Endothelial cell of umbilical vein (primary cell): Measurements from ENCODE around the gene BTBD18. TPM values are rescaled to one million over a fixed set of nuclear protein-coding genes. Genes with fewer than 3 reads are reported as not detected.

Experiments
- BruUV-seq: library from RNA; stranded (reverse); fragments of 400-500 nt; replicated peaks from 2 replicates; lab custom pipeline; 2021; lab: Mats Ljungman, UMichigan
- CTCF ChIA-PET: fragments of 300-600, 350-600 bp; sonication (Branson Sonifier 250); formaldehyde crosslinking; loops from one replicate; lab custom pipeline; 2021; ENCODE audit warnings: antibody characterized with exemption, inconsistent platforms; lab: Charles Lee
- POLR2A ChIA-PET: fragments of 300-600, 350-600 bp; sonication (Branson Sonifier 250); formaldehyde crosslinking; loops from one replicate; lab custom pipeline; 2021; ENCODE audit warnings: antibody characterized with exemption, inconsistent platforms; lab: Charles Lee
- DNase-seq: peaks from one replicate; pipeline ENCODE4 v3.0.0-alpha.2; 2011; ENCODE audit warnings: low read depth, low spot score
- FAIRE-seq: peaks from 2 replicates; lab custom pipeline; 2011; peaks lifted over from hg19 to GRCh38; lab: Jason Lieb, UNC
- H2AFZ ChIP-seq: 2 replicates; pipeline ENCODE4 v1.6.0; 2012; ENCODE audit warnings: low read depth, low read length, control low read depth, inconsistent platforms
- H3K27ac ChIP-seq: 2 replicates; pipeline ENCODE4 v1.5.1; 2011; ENCODE audit warnings: low read depth, mild to moderate bottlenecking, control low read depth, low read length, moderate library complexity; ENCODE audit not compliant: insufficient read depth
- H3K27me3 ChIP-seq, 2 experiments: 2 replicates each; pipeline versions ENCODE4 v1.6.0 to v1.6.1; 2011; ENCODE audit warnings: low read length in 2 of 2, mixed read lengths in 1 of 2; ENCODE audit not compliant: control insufficient read depth in 2 of 2, insufficient read depth in 2 of 2
- H3K36me3 ChIP-seq, 2 experiments: 2 replicates in 1 of 2; 3 replicates in 1 of 2; pipeline ENCODE4 v1.5.1; 2011; ENCODE audit warnings: low read length in 2 of 2, mild to moderate bottlenecking in 1 of 2, moderate library complexity in 1 of 2; ENCODE audit not compliant: control insufficient read depth in 2 of 2, insufficient read depth in 2 of 2; ENCODE audit errors: extremely low read depth in 1 of 2
- H3K4me1 ChIP-seq: 3 replicates; pipeline ENCODE4 v1.5.1; 2011; ENCODE audit warnings: mild to moderate bottlenecking, low read length; ENCODE audit not compliant: control insufficient read depth, insufficient read depth; ENCODE audit errors: extremely low read depth
- H3K4me2 ChIP-seq: 2 replicates; pipeline ENCODE4 v1.6.1; 2011; ENCODE audit warnings: low read length, control low read depth, mixed read lengths; ENCODE audit not compliant: insufficient read depth
- H3K4me3 ChIP-seq, 3 experiments: fragments of 200-600 bp in 1 of 3; sonication (generic), shearing (Covaris generic) in 1 of 3; replicated peaks in 1 of 3; 2 replicates each; pipeline ENCODE4 v1.5.1; 2011 to 2016; ENCODE audit warnings: control low read depth in 3 of 3, low read length in 3 of 3, mild to moderate bottlenecking in 2 of 3, inconsistent platforms in 1 of 3, low read depth in 1 of 3, moderate library complexity in 1 of 3; ENCODE audit not compliant: insufficient read depth in 1 of 3
- H3K79me2 ChIP-seq: 2 replicates; pipeline ENCODE4 v1.6.0; 2012; ENCODE audit warnings: low read length, inconsistent platforms; ENCODE audit not compliant: control insufficient read depth, insufficient read depth
- H3K9ac ChIP-seq: replicated peaks from 2 replicates; pipeline ENCODE3; 2011; ENCODE audit warnings: low read length, control low read depth; ENCODE audit not compliant: insufficient read depth; ENCODE audit errors: extremely low read depth
- H3K9me1 ChIP-seq: replicated peaks from 3 replicates; pipeline ENCODE4 v1.6.0; 2011; ENCODE audit warnings: mild to moderate bottlenecking, low read length; ENCODE audit not compliant: control insufficient read depth, insufficient read depth; ENCODE audit errors: extremely low read depth
- H3K9me3 ChIP-seq: replicated peaks from 2 replicates; pipeline ENCODE4 v1.5.1; 2012; ENCODE audit warnings: low read length, inconsistent platforms; ENCODE audit not compliant: control insufficient read depth, insufficient read depth
- H4K20me1 ChIP-seq: replicated peaks from 2 replicates; pipeline ENCODE3; 2011; ENCODE audit warnings: mild to moderate bottlenecking, low read length; ENCODE audit not compliant: control insufficient read depth, insufficient read depth; ENCODE audit errors: extremely low read depth
- EZH2 ChIP-seq: IDR thresholded peaks from 2 replicates; pipeline ENCODE4 v1.6.1; 2012; ENCODE audit warnings: borderline replicate concordance, low read depth, mild to moderate bottlenecking, moderate library complexity, low read length, inconsistent platforms; ENCODE audit not compliant: severe bottlenecking
- FOS ChIP-seq: IDR thresholded peaks from 2 replicates; pipeline ENCODE4 v1.6.1; 2011; ENCODE audit warnings: mild to moderate bottlenecking, low read length, moderate library complexity, borderline replicate concordance; ENCODE audit not compliant: insufficient read depth
- GATA2 ChIP-seq: IDR thresholded peaks from 2 replicates; pipeline ENCODE4 v1.7.0; 2011; ENCODE audit warnings: low read depth, mild to moderate bottlenecking, moderate library complexity, mixed read lengths, low read length; ENCODE audit not compliant: insufficient read length, insufficient read depth
- JUN ChIP-seq: IDR thresholded peaks from 2 replicates; pipeline ENCODE4 v1.6.1; 2011; ENCODE audit warnings: borderline replicate concordance, low read depth; ENCODE audit not compliant: insufficient read length, insufficient read depth
- MYC ChIP-seq: IDR thresholded peaks from one replicate; pipeline ENCODE4 v1.6.1; 2011; ENCODE audit warnings: mild to moderate bottlenecking, low read depth, low read length
- POLR2A ChIP-seq: IDR thresholded peaks from 2 replicates; pipeline ENCODE4 v1.6.1; 2012; ENCODE audit warnings: low read depth, mild to moderate bottlenecking, control low read depth, low read length
- POLR2AphosphoS5 ChIP-seq: IDR thresholded peaks from 2 replicates; pipeline ENCODE4 v1.6.1; 2012; ENCODE audit warnings: low read depth, mild to moderate bottlenecking, control low read depth, low read length, moderate library complexity; ENCODE audit not compliant: insufficient read depth
- dilution Hi-C: fragments of 300-500 bp; cut with MboI; formaldehyde crosslinking; loops from one replicate; pipeline ENCODE4 v1.15.0; 2019; ENCODE audit warnings: low sequenced_read_pairs; ENCODE audit not compliant: extremely low pct_ligation_motif_present
- intact Hi-C: fragments of 100-400 bp; cut with micrococcal nuclease; formaldehyde crosslinking; loops from one replicate; pipeline ENCODE4 v1.10.0; 2022
- polyA plus RNA-seq, 4 experiments: library from polyadenylated mRNA; depleted of rRNA in 3 of 4; stranded (reverse) in 3 of 4; unstranded in 1 of 4; fragments of >200 nt; gene quantifications; 2 replicates each; pipeline versions ENCODE4 v1.2.1 to v1.2.3, GENCODE V29; 2011 to 2012; ENCODE audit warnings: missing spikeins in 1 of 4
- total RNA-seq: library from RNA; stranded (reverse); gene quantifications from 2 replicates; pipeline ENCODE4 v1.2.3, GENCODE V29; 2021
- TF ChIP-seq, protein P1 (sequence below), 2 donors: IDR thresholded peaks; 1 replicate in 1 of 2; 2 replicates in 1 of 2; pipeline ENCODE4 v1.5.1; 2011; ENCODE audit warnings: low read length in 2 of 2, mild to moderate bottlenecking in 2 of 2, moderate library complexity in 2 of 2, control low read depth in 1 of 2, inconsistent platforms in 1 of 2, low read depth in 1 of 2; ENCODE audit not compliant: insufficient read depth in 1 of 2; ENCODE audit errors: extremely low read depth in 1 of 2
- TF ChIP-seq, protein P2 (sequence below): IDR thresholded peaks from 2 replicates; pipeline ENCODE4 v1.6.1; 2011; ENCODE audit not compliant: insufficient read depth, insufficient read length

BTBD18 gene
- total and polyA plus RNA-seq, 2 donors (not counting 3 experiments of a cell fraction or from before 2014, with no cell fraction given): not detected

DNA sequence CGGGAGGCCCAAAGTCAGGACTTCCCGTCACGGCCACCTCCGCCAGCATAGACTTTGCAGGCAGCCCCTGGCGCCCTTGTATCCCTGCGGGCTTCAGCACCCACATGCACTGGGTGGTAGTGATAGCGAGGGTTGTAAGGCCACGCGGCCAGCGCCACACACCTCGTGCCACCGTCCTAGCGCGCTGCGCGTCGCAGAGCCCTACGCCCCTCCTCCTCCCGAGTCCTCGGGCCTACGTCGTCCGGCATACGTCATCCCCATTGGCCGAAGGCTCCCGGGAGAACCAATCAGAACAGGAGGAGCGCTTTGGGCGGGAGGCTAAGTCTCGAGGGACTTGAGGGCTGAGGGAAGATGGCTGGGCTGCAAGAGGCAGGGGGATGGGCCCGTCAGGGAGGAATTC, 1.3 kb upstream of the BTBD18 start:
- ChIA-PET POLR2A (interaction anchor here (2.2 kb wide), 1 partner anchor 47 kb away, joined by 11 read pairs; no protein-coding TSS in a partner anchor), CTCF (interaction anchor here (1.7 to 7.7 kb wide), 5 partner anchors 26 to 771 kb away, joined by 6 to 325 read pairs (median 11); no protein-coding TSS in a partner anchor)
- Histone ChIP-seq H3K36me3 (no peaks in the 10 kb centered on the region), H3K9me1 (no peaks in the 10 kb centered on the region), H3K4me3 (no peak overlapping the region), H3K9ac (no peak overlapping the region), H3K4me2 (no peak overlapping the region), H3K27ac (no peak overlapping the region), H3K9me3 (no peaks in the 10 kb centered on the region), H3K79me2 (no peaks in the 10 kb centered on the region), H3K4me1 (no peaks in the 10 kb centered on the region), H2AFZ (no peak overlapping the region), H4K20me1 (no peaks in the 10 kb centered on the region), H3K27me3 (no peaks in the 10 kb centered on the region)
- intact Hi-C loops (no loop called here), dilution Hi-C loops (no loop called here)
- DNase-seq (no peak), FAIRE-seq (no peak)
- no TSS peak for BruUV-seq
- TF ChIP-seq POLR2A: no peak
- no peak for TF ChIP-seq MYC
- no peak for TF ChIP-seq GATA2
- TF ChIP-seq, protein P1, sequence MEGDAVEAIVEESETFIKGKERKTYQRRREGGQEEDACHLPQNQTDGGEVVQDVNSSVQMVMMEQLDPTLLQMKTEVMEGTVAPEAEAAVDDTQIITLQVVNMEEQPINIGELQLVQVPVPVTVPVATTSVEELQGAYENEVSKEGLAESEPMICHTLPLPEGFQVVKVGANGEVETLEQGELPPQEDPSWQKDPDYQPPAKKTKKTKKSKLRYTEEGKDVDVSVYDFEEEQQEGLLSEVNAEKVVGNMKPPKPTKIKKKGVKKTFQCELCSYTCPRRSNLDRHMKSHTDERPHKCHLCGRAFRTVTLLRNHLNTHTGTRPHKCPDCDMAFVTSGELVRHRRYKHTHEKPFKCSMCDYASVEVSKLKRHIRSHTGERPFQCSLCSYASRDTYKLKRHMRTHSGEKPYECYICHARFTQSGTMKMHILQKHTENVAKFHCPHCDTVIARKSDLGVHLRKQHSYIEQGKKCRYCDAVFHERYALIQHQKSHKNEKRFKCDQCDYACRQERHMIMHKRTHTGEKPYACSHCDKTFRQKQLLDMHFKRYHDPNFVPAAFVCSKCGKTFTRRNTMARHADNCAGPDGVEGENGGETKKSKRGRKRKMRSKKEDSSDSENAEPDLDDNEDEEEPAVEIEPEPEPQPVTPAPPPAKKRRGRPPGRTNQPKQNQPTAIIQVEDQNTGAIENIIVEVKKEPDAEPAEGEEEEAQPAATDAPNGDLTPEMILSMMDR (IDR thresholded peaks at IDR 0.05; ENCODE audit: extremely low read depth in 1 of 2, insufficient read depth in 1 of 2, low read depth in 1 of 2, low read length in 2 of 2): no peak
- TF ChIP-seq EZH2: no peak
- TF ChIP-seq POLR2AphosphoS5: no peak
- no peak for TF ChIP-seq JUN
- no peak for TF ChIP-seq FOS
- TF ChIP-seq, protein P2, sequence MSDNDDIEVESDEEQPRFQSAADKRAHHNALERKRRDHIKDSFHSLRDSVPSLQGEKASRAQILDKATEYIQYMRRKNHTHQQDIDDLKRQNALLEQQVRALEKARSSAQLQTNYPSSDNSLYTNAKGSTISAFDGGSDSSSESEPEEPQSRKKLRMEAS: no peak
